Measurements from ENCODE around the gene GNG5. TPM values are rescaled to one million over a fixed set of nuclear protein-coding genes. Genes with fewer than 3 reads are reported as not detected.

GNG5 gene
- total RNA-seq, 1 experiment from 2014 or later: 193 TPM

DNA sequence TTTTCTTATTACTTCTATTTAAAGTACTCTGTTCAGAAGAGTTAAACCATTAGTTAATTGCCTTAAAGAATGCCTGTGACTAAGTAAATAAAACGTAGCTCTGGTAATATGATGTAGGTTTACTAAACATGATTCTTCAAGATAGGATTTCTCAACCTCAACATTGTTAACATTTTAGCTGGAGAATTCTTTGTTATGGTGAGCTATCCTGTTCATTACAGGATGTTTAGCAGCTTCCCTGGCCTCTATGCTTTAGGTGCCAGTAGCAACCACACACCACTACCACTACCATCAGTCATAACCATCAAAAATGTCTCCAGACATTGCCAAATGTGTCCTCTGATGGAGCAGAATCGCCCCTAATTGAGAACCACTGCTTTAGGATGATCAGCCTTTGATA is 16.6 kb downstream of the GNG5 start:
- ChIA-PET CTCF (no interaction called here), POLR2A (interaction anchor here (0.7 kb wide), 1 partner anchor 345 kb away, joined by 3 read pairs; the partner anchor contains the start of gene PRKACB), RAD21 (ENCODE audit: low non-redundant PET in 1 of 2, low total read pairs in 2 of 2, uncharacterized antibody in 2 of 2, unreplicated experiment in 2 of 2) (no interaction called here)
- no peak overlapping the region for H3K27ac ChIP-seq (ENCODE audit: low read depth, low read length)
- H2AFZ ChIP-seq (ENCODE audit: low read depth, low read length, poor library complexity, severe bottlenecking): no peak overlapping the region
- H3K79me2 ChIP-seq (ENCODE audit: insufficient read depth, low read length): peaks cover 76% of the 10 kb centered on the region
- DNase-seq (ENCODE audit: low read depth, low spot score) (no peak), ATAC-seq (no peak)
- H3K9ac ChIP-seq (ENCODE audit: low read length): no peak overlapping the region
- no peaks in the 10 kb centered on the region for H3K9me2 ChIP-seq (ENCODE audit: insufficient read depth)
- H3K9me3 ChIP-seq (ENCODE audit: control insufficient read depth in 1 of 2, insufficient read depth in 1 of 2, low read depth in 1 of 2, low read length in 2 of 2): no peaks in the 10 kb centered on the region
- intact Hi-C loops (cut with micrococcal nuclease): loop anchor here (5.0 kb wide), 1 partner anchor 347 kb away; the partner anchor contains the start of gene PRKACB
- H3K27me3 ChIP-seq (ENCODE audit: insufficient read depth, low read length): no peaks in the 10 kb centered on the region
- H3K4me1 ChIP-seq (ENCODE audit: control insufficient read depth in 1 of 2, insufficient read depth in 2 of 2, low read length in 2 of 2): no peaks in the 10 kb centered on the region
- H3K4me2 ChIP-seq (ENCODE audit: low read length): no peak overlapping the region
- peaks cover 34 to 58% of the 10 kb centered on the region in 2 experiments for H3K36me3 ChIP-seq (ENCODE audit: control insufficient read depth in 1 of 2, insufficient read depth in 2 of 2, low read length in 2 of 2)
- TF ChIP-seq CEBPB (IDR thresholded peaks at IDR 0.05; ENCODE audit: low read depth): no peak
- no peak for TF ChIP-seq YY1 (IDR thresholded peaks at IDR 0.05; ENCODE audit: extremely low read depth, insufficient replicate concordance, low read depth, low read length)
- TF ChIP-seq, protein P1, sequence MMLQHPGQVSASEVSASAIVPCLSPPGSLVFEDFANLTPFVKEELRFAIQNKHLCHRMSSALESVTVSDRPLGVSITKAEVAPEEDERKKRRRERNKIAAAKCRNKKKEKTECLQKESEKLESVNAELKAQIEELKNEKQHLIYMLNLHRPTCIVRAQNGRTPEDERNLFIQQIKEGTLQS (IDR thresholded peaks at IDR 0.05): no peak
- TF ChIP-seq JUND (IDR thresholded peaks at IDR 0.05): no peak
- TF ChIP-seq, protein P2, sequence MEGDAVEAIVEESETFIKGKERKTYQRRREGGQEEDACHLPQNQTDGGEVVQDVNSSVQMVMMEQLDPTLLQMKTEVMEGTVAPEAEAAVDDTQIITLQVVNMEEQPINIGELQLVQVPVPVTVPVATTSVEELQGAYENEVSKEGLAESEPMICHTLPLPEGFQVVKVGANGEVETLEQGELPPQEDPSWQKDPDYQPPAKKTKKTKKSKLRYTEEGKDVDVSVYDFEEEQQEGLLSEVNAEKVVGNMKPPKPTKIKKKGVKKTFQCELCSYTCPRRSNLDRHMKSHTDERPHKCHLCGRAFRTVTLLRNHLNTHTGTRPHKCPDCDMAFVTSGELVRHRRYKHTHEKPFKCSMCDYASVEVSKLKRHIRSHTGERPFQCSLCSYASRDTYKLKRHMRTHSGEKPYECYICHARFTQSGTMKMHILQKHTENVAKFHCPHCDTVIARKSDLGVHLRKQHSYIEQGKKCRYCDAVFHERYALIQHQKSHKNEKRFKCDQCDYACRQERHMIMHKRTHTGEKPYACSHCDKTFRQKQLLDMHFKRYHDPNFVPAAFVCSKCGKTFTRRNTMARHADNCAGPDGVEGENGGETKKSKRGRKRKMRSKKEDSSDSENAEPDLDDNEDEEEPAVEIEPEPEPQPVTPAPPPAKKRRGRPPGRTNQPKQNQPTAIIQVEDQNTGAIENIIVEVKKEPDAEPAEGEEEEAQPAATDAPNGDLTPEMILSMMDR (IDR thresholded peaks at IDR 0.05 in 2 of 3, conservative IDR thresholded peaks at IDR 0.05 in 1 of 3; ENCODE audit: borderline replicate concordance in 1 of 3, insufficient read depth in 1 of 3, low read depth in 2 of 3, low read length in 2 of 3): no peak
- no peak for TF ChIP-seq EGR1 (IDR thresholded peaks at IDR 0.05; ENCODE audit: low read depth)
- TF ChIP-seq SRF (IDR thresholded peaks at IDR 0.05; ENCODE audit: low read depth): no peak
- TF ChIP-seq, protein P3, sequence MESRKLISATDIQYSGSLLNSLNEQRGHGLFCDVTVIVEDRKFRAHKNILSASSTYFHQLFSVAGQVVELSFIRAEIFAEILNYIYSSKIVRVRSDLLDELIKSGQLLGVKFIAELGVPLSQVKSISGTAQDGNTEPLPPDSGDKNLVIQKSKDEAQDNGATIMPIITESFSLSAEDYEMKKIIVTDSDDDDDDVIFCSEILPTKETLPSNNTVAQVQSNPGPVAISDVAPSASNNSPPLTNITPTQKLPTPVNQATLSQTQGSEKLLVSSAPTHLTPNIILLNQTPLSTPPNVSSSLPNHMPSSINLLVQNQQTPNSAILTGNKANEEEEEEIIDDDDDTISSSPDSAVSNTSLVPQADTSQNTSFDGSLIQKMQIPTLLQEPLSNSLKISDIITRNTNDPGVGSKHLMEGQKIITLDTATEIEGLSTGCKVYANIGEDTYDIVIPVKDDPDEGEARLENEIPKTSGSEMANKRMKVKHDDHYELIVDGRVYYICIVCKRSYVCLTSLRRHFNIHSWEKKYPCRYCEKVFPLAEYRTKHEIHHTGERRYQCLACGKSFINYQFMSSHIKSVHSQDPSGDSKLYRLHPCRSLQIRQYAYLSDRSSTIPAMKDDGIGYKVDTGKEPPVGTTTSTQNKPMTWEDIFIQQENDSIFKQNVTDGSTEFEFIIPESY (IDR thresholded peaks at IDR 0.05; ENCODE audit: extremely low read depth, insufficient replicate concordance, low read length): no peak
- no peak for TF ChIP-seq TCF7L2 (IDR thresholded peaks at IDR 0.05; ENCODE audit: borderline replicate concordance, extremely low read depth, insufficient read depth, insufficient read length)
- TF ChIP-seq, protein P4, sequence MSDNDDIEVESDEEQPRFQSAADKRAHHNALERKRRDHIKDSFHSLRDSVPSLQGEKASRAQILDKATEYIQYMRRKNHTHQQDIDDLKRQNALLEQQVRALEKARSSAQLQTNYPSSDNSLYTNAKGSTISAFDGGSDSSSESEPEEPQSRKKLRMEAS (IDR thresholded peaks at IDR 0.05): no peak
- TF ChIP-seq, protein P5, sequence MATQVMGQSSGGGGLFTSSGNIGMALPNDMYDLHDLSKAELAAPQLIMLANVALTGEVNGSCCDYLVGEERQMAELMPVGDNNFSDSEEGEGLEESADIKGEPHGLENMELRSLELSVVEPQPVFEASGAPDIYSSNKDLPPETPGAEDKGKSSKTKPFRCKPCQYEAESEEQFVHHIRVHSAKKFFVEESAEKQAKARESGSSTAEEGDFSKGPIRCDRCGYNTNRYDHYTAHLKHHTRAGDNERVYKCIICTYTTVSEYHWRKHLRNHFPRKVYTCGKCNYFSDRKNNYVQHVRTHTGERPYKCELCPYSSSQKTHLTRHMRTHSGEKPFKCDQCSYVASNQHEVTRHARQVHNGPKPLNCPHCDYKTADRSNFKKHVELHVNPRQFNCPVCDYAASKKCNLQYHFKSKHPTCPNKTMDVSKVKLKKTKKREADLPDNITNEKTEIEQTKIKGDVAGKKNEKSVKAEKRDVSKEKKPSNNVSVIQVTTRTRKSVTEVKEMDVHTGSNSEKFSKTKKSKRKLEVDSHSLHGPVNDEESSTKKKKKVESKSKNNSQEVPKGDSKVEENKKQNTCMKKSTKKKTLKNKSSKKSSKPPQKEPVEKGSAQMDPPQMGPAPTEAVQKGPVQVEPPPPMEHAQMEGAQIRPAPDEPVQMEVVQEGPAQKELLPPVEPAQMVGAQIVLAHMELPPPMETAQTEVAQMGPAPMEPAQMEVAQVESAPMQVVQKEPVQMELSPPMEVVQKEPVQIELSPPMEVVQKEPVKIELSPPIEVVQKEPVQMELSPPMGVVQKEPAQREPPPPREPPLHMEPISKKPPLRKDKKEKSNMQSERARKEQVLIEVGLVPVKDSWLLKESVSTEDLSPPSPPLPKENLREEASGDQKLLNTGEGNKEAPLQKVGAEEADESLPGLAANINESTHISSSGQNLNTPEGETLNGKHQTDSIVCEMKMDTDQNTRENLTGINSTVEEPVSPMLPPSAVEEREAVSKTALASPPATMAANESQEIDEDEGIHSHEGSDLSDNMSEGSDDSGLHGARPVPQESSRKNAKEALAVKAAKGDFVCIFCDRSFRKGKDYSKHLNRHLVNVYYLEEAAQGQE (IDR thresholded peaks at IDR 0.05; ENCODE audit: low read depth): no peak
- TF ChIP-seq SP1 (IDR thresholded peaks at IDR 0.05; ENCODE audit: low read depth): no peak
- no peak for TF ChIP-seq ELF1 (IDR thresholded peaks at IDR 0.05; ENCODE audit: borderline replicate concordance, low read depth)
- TF ChIP-seq SIN3A (IDR thresholded peaks at IDR 0.05; ENCODE audit: low read depth): no peak
- TF ChIP-seq POLR2A (IDR thresholded peaks at IDR 0.05; ENCODE audit: borderline replicate concordance, extremely low read depth, insufficient read depth, insufficient read length): no peak
- no peak for TF ChIP-seq EZH2phosphoT487 (IDR thresholded peaks at IDR 0.05; ENCODE audit: borderline replicate concordance)
- TF ChIP-seq POLR2AphosphoS5 (IDR thresholded peaks at IDR 0.05; ENCODE audit: low read depth, low read length): no peak
- no peak for TF ChIP-seq EZH2 (IDR thresholded peaks at IDR 0.05)
- TF ChIP-seq CBX3 (IDR thresholded peaks at IDR 0.05; ENCODE audit: low read depth): no peak
- no peak for TF ChIP-seq ZFX (IDR thresholded peaks at IDR 0.05)
- H4K20me1 ChIP-seq (ENCODE audit: insufficient read depth): no peaks in the 10 kb centered on the region
- H3K4me3 ChIP-seq (replicated peaks in 1 of 2; ENCODE audit: low read depth in 1 of 2, low read length in 2 of 2): no peak overlapping the region
- no TSS peak for BruUV-seq (replicated peaks)
